GM23248 (cell line): Measurements from ENCODE around the gene CAMKMT.

Source experiments
- EZH2 ChIP-seq: fragments of 200-600 bp; sonication (generic); IDR thresholded peaks from 2 replicates; pipeline ENCODE4 v1.6.1; 2018; ENCODE audit warnings: antibody characterized with exemption, mild to moderate bottlenecking; ENCODE audit not compliant: insufficient read depth, poor library complexity, severe bottlenecking
- EZH2phosphoT487 ChIP-seq: fragments of 200-600 bp; sonication (generic); IDR thresholded peaks from 2 replicates; pipeline ENCODE4 v1.6.1; 2018; ENCODE audit warnings: antibody characterized with exemption, moderate library complexity, mild to moderate bottlenecking, low read depth; ENCODE audit not compliant: insufficient read depth

GRCh38 chr2:44793322-44793870 is 431.6 kb downstream of the CAMKMT start:
- no peak for TF ChIP-seq EZH2
- TF ChIP-seq EZH2phosphoT487 = no peak
